Left forelimb (tissue), 1 donor: Measurements from ENCODE around the gene ATP6AP1.
A peak's percentile ranks its signal among the peaks of the same experiment; 100 is the strongest.
"Not testable (repeated sequence)": the region's sequence is repeated elsewhere in the genome, so short reads cannot be mapped to it uniquely, and the experiment has no call there.

Experiments used
- DNase-seq: peaks from one replicate; pipeline ENCODE4 v3.0.0-alpha.2; 2018; ENCODE audit warnings: low spot score

ATP6AP1 gene

GRCh38 chrX:154398668-154399526 is 29.6 kb upstream of the ATP6AP1 start:
- DNase-seq, result peak; percentile 86

GRCh38 chrX:154399527-154400368 is 28.7 kb upstream of the ATP6AP1 start:
- DNase-seq, result no peak

GRCh38 chrX:154400369-154400817 is 28.1 kb upstream of the ATP6AP1 start:
- not testable (repeated sequence) for DNase-seq

GRCh38 chrX:154401045-154401799 is 27.3 kb upstream of the ATP6AP1 start:
- no peak for DNase-seq

GRCh38 chrX:154401918-154402621 is 26.4 kb upstream of the ATP6AP1 start:
- no peak for DNase-seq

GRCh38 chrX:154402622-154403127 is 25.8 kb upstream of the ATP6AP1 start:
- DNase-seq, result no peak

GRCh38 chrX:154403192-154403591 is 25.3 kb upstream of the ATP6AP1 start:
- no peak for DNase-seq

- DNase-seq, result no peak
These were observed 24.6 kb upstream of the ATP6AP1 start for GRCh38 chrX:154403858-154404257.

- DNase-seq, result no peak
These were observed 23.8 kb upstream of the ATP6AP1 start for GRCh38 chrX:154404625-154405192.

GRCh38 chrX:154408659-154409221 is 19.7 kb upstream of the ATP6AP1 start:
- DNase-seq, result no peak

- DNase-seq, result no peak
These were observed 19.1 kb upstream of the ATP6AP1 start, which contains the start of gene DNASE1L1 for GRCh38 chrX:154409222-154409871. Gene DNASE1L1 (minus strand): TSS chrX:154409254. CDS start chrX:154405568, 3,686 bp downstream.

- DNase-seq, result no peak
These were observed 16.5 kb upstream of the ATP6AP1 start for GRCh38 chrX:154411981-154412340.

- no peak for DNase-seq
These were observed 16.0 kb upstream of the ATP6AP1 start for GRCh38 chrX:154412468-154412867.

- DNase-seq, result no peak
These were observed 15.3 kb upstream of the ATP6AP1 start for GRCh38 chrX:154413142-154413541.

- DNase-seq, result no peak
These were observed 11.3 kb upstream of the ATP6AP1 start for GRCh38 chrX:154417157-154417556.

- DNase-seq, result no peak
These were observed 9.3 kb upstream of the ATP6AP1 start for GRCh38 chrX:154419189-154419588.

- no peak for DNase-seq
These were observed 8.6 kb upstream of the ATP6AP1 start for GRCh38 chrX:154419688-154420401.

GRCh38 chrX:154420402-154420756 is 8.1 kb upstream of the ATP6AP1 start:
- DNase-seq, result no peak
